ENCODE measurements around the gene CSH1.
"Not testable (repeated sequence)": the region's sequence is repeated elsewhere in the genome, so short reads cannot be mapped to it uniquely, and the experiment has no call there.

Gene CSH1

GRCh38 chr17:63928172-63928666 is 31.8 kb upstream of the CSH1 start:
- DNase-seq: no peak

- no peak for DNase-seq
These were observed 31.2 kb upstream of the CSH1 start for GRCh38 chr17:63927464-63928171.

GRCh38 chr17:63926164-63926563 is 29.8 kb upstream of the CSH1 start:
- DNase-seq: no peak

- no peak for DNase-seq
These were observed 29.2 kb upstream of the CSH1 start for GRCh38 chr17:63925615-63926014.

- DNase-seq: not testable (repeated sequence)
These were observed 26.0 kb upstream of the CSH1 start for GRCh38 chr17:63922402-63922801.

- DNase-seq: not testable (repeated sequence)
These were observed 24.4 kb upstream of the CSH1 start for GRCh38 chr17:63920779-63921178.

- not testable (repeated sequence) for DNase-seq
These were observed 23.7 kb upstream of the CSH1 start for GRCh38 chr17:63920050-63920449.

GRCh38 chr17:63919311-63919723 is 22.9 kb upstream of the CSH1 start:
- DNase-seq: peak; percentile 61

GRCh38 chr17:63918789-63919305 is 22.5 kb upstream of the CSH1 start, which contains the start of gene GH1:
GH1 (minus strand) TSS chr17:63918839; CDS start chr17:63918776, 63 bp downstream.
- DNase-seq: not testable (repeated sequence)

GRCh38 chr17:63918305-63918704 is 21.9 kb upstream of the CSH1 start:
- DNase-seq: no peak

GRCh38 chr17:63917646-63918045 is 21.3 kb upstream of the CSH1 start:
- no peak for DNase-seq

- DNase-seq: not testable (repeated sequence)
These were observed 20.8 kb upstream of the CSH1 start for GRCh38 chr17:63917206-63917605.

GRCh38 chr17:63916566-63917185 is 20.3 kb upstream of the CSH1 start:
- DNase-seq: no peak

GRCh38 chr17:63915753-63916152 is 19.4 kb upstream of the CSH1 start:
- DNase-seq: not testable (repeated sequence)

GRCh38 chr17:63914471-63914870 is 18.1 kb upstream of the CSH1 start:
- DNase-seq: no peak

GRCh38 chr17:63911657-63912100 is 15.3 kb upstream of the CSH1 start:
- no peak for DNase-seq

- no peak for DNase-seq
These were observed 14.8 kb upstream of the CSH1 start, which contains the start of gene CSHL1 for GRCh38 chr17:63911041-63911635. CSHL1 (minus strand) TSS chr17:63911258; CDS start chr17:63911196, 62 bp downstream.

GRCh38 chr17:63910096-63910495 is 13.7 kb upstream of the CSH1 start:
- DNase-seq: no peak

- DNase-seq: not testable (repeated sequence)
These were observed 13.2 kb upstream of the CSH1 start for GRCh38 chr17:63909586-63909985.

GRCh38 chr17:63907161-63907778 is 10.9 kb upstream of the CSH1 start:
- not testable (repeated sequence) for DNase-seq

GRCh38 chr17:63904796-63905195 is 8.4 kb upstream of the CSH1 start:
- not testable (repeated sequence) for DNase-seq

GRCh38 chr17:63903787-63904201 is 7.4 kb upstream of the CSH1 start:
- not testable (repeated sequence) for DNase-seq

- DNase-seq: not testable (repeated sequence)
These were observed 5.6 kb upstream of the CSH1 start for GRCh38 chr17:63901971-63902370.

All from NCI-H1436 (cell line).